GM12878 (cell line): ENCODE measurements around the gene ACTR5. TPM values are rescaled to one million over a fixed set of nuclear protein-coding genes. Genes with fewer than 3 reads are reported as not detected.

Experiments
- ATAC-seq: fragments of 200-7000 bp; cut with Tn5 transposase; 3 replicates; pipeline ENCODE4 v1.9.1; 2020; ENCODE audit warnings: mild to moderate bottlenecking, moderate library complexity
- BruUV-seq: library from RNA; stranded (reverse); fragments of 400-500 nt; replicated peaks from 2 replicates; lab custom pipeline; 2021; lab: Mats Ljungman, UMichigan
- CTCF ChIA-PET: fragments of 300-600 bp; sonication (Branson Sonifier 250); formaldehyde crosslinking; extraction: SDS; loops from one replicate; lab custom pipeline; 2021; ENCODE audit warnings: inconsistent platforms; lab: Yijun Ruan, JAX
- POLR2A ChIA-PET: fragments of 350-600 bp; formaldehyde crosslinking; extraction: SDS; loops from one replicate; lab custom pipeline; 2021; ENCODE audit warnings: inconsistent platforms; lab: Charles Lee
- RAD21 ChIA-PET: fragments of 300-600 bp; sonication (Branson Sonifier 250); formaldehyde crosslinking; loops from one replicate; lab custom pipeline; 2023; ENCODE audit warnings: antibody characterized with exemption; ENCODE audit not compliant: unreplicated experiment; lab: Charles Lee
- SMC1A ChIA-PET: fragments of 300-600 bp; sonication (Branson Sonifier 250); formaldehyde crosslinking; loops from one replicate; lab custom pipeline; 2023; ENCODE audit not compliant: unreplicated experiment, uncharacterized antibody; lab: Charles Lee
- DNase-seq: peaks from one replicate; pipeline ENCODE4 v3.0.0-alpha.2; 2011; ENCODE audit warnings: low read depth, low spot score
- FAIRE-seq: peaks from 3 replicates; lab custom pipeline; 2011; peaks lifted over from hg19 to GRCh38; lab: Jason Lieb, UNC
- H2AFZ ChIP-seq: 2 replicates; pipeline ENCODE4 v1.6.0; 2011; ENCODE audit warnings: low read depth, low read length, control low read depth; ENCODE audit not compliant: control insufficient read depth
- H3K27ac ChIP-seq: 2 replicates; pipeline ENCODE4 v1.5.1; 2011; ENCODE audit warnings: control low read depth; ENCODE audit not compliant: control insufficient read depth, insufficient read depth
- H3K27me3 ChIP-seq, 2 experiments: replicated peaks in 1 of 2; 2 replicates each; pipeline versions ENCODE4 v1.6.0 to v1.6.1; 2011; ENCODE audit warnings: low read length in 1 of 2; ENCODE audit not compliant: control insufficient read depth in 2 of 2, insufficient read depth in 2 of 2
- H3K36me3 ChIP-seq, 2 experiments: 2 replicates each; pipeline ENCODE4 v1.5.1; 2011; ENCODE audit warnings: low read length in 1 of 2; ENCODE audit not compliant: control insufficient read depth in 2 of 2, insufficient read depth in 2 of 2
- H3K4me1 ChIP-seq: 2 replicates; pipeline ENCODE4 v1.6.1; 2011; ENCODE audit warnings: mild to moderate bottlenecking, low read length, moderate library complexity, mixed read lengths; ENCODE audit not compliant: control insufficient read depth, insufficient read depth
- H3K4me2 ChIP-seq: 2 replicates; pipeline ENCODE4 v1.6.0; 2011; ENCODE audit warnings: control low read depth; ENCODE audit not compliant: control insufficient read depth, insufficient read depth
- H3K4me3 ChIP-seq: fragments of 200-600 bp; sonication (generic); 2 replicates; pipeline ENCODE4 v1.5.1; 2016
- H3K79me2 ChIP-seq: 2 replicates; pipeline ENCODE4 v1.6.0; 2011; ENCODE audit warnings: low read length; ENCODE audit not compliant: control insufficient read depth, insufficient read depth
- H3K9ac ChIP-seq: 2 replicates; pipeline ENCODE4 v1.8.0; 2011; ENCODE audit warnings: low read length, control low read depth, mixed read lengths; ENCODE audit not compliant: control insufficient read depth, insufficient read depth
- H3K9me3 ChIP-seq: replicated peaks from 3 replicates; pipeline ENCODE4 v1.5.1; 2011; ENCODE audit warnings: mild to moderate bottlenecking, low read length; ENCODE audit not compliant: control insufficient read depth, insufficient read depth
- H4K20me1 ChIP-seq: 2 replicates; pipeline ENCODE4 v1.6.0; 2011; ENCODE audit not compliant: control insufficient read depth, insufficient read depth
- CEBPB ChIP-seq, 2 experiments: fragments of 150-350 bp in 1 of 2; IDR thresholded peaks; 2 replicates each; pipeline ENCODE4 v1.6.1; 2012 to 2014; ENCODE audit warnings: low read depth in 2 of 2, low read length in 2 of 2, borderline replicate concordance in 1 of 2, inconsistent platforms in 1 of 2
- MXI1 ChIP-seq: fragments of 150-350 bp; IDR thresholded peaks from 2 replicates; pipeline ENCODE4 v1.6.1; 2011; ENCODE audit warnings: low read depth, mild to moderate bottlenecking, inconsistent platforms, low read length, improper control_type of control experiment
- RAD21 ChIP-seq: IDR thresholded peaks from 2 replicates; pipeline ENCODE4 v1.6.1; 2011; ENCODE audit warnings: mild to moderate bottlenecking, low read depth, low read length, moderate library complexity; ENCODE audit not compliant: insufficient read depth
- SMC3 ChIP-seq: IDR thresholded peaks from 2 replicates; pipeline ENCODE4 v1.6.1; 2011; ENCODE audit warnings: low read length, improper control_type of control experiment, borderline replicate concordance
- WGBS: methylation state at CpG from one replicate; pipeline ENCODE4 v1.1.6; 2016; ENCODE audit warnings: low lambda C conversion rate; ENCODE audit not compliant: insufficient replicate concordance, insufficient coverage; ENCODE audit errors: missing lambda C conversion rate; 5-methylcytosine and 5-hydroxymethylcytosine counted together
- in situ Hi-C: fragments of 300-500 bp; cut with MboI; formaldehyde crosslinking; loops from 9 replicates; pipeline ENCODE4 v1.14.3; 2018; ENCODE audit warnings: mixed read lengths
- intact Hi-C: fragments of 100-400 bp; cut with micrococcal nuclease; formaldehyde crosslinking; loops from one replicate; pipeline ENCODE4 v1.14.2; 2022; ENCODE audit not compliant: unreplicated experiment
- polyA plus RNA-seq, 11 experiments: library from polyadenylated mRNA; depleted of rRNA in 4 of 11; unstranded in 6 of 11; stranded (reverse) in 5 of 11; fragments of >200 nt; fragmentation: Nextera tagmentation in 4 of 11; fragmentation: Illumina TruSeq in 1 of 11; extraction: Ambion mirVana in 4 of 11; extraction: Trizol in 1 of 11; gene quantifications; 1 replicate in 1 of 11; 2 replicates in 10 of 11; pipeline versions ENCODE4 v1.2.1 to v1.2.3, GENCODE V29; 2011 to 2016; ENCODE audit warnings: inconsistent platforms in 2 of 11, missing spikeins in 2 of 11, low read depth in 1 of 11
- total RNA-seq, 4 experiments: library from RNA; depleted of rRNA in 3 of 4; stranded (reverse); fragments of >200 nt in 3 of 4; fragmentation: Illumina TruSeq in 1 of 4; extraction: Trizol in 1 of 4; gene quantifications; 2 replicates each; pipeline versions ENCODE4 v1.2.1 to v1.2.3, GENCODE V29; 2013 to 2021
- TF ChIP-seq, protein P1 (sequence below): fragments of 450-650 bp; IDR thresholded peaks from 2 replicates; pipeline ENCODE4 v1.6.1; 2014; ENCODE audit warnings: mild to moderate bottlenecking
- TF ChIP-seq, protein P2 (sequence below), 3 experiments: IDR thresholded peaks in 2 of 3; conservative IDR thresholded peaks in 1 of 3; 2 replicates each; pipeline ENCODE4 v1.5.1; 2011; ENCODE audit warnings: low read depth in 3 of 3, low read length in 3 of 3, mild to moderate bottlenecking in 3 of 3, control low read depth in 2 of 3, moderate library complexity in 2 of 3, inconsistent platforms in 1 of 3, mixed read lengths in 1 of 3; ENCODE audit not compliant: control insufficient read depth in 2 of 3, insufficient read depth in 1 of 3; ENCODE audit errors: extremely low read depth in 1 of 3
- TF ChIP-seq, protein P3 (sequence below): fragments of 150-350 bp; IDR thresholded peaks from 2 replicates; pipeline ENCODE4 v1.6.1; 2016; ENCODE audit warnings: low read depth, low read length

ACTR5 gene
- total and polyA plus RNA-seq, 10 of the 15 experiments (the other 5 are each of a cell fraction or from before 2014, with no cell fraction given), result 0.52 to 14.7 (median 8.8) TPM

DNA sequence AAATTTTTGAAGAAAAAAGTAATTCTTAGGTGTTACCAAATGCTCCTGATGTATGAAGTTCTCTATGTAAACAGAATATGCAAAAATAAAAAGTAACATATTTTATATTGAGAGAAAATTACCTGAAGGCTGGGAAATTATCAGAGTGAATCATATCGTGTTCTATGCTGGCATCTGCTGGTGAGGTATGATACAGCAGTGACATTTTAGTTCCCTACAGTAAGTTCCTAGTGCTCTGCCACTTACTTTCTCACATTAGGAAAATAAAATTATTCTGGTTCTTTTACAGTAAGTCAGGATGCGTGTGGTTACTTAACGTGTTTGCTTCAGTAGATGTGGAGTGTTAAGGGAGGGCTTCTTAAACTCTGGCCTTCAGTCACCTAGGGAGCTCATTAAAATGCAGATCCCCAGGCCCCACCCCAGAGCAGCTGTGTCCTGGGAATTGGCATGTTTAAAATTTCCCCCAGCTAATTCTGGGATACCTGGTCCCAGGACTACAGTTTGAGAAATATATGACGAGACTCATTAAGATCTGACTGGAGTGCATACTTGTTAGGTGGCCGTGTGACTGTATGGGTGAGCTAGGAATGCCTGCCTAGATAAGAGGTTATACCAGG is 3.2 kb downstream of the ACTR5 start:
- Histone ChIP-seq H3K36me3 (peaks cover 6 to 18% of the 10 kb centered on the region in 2 experiments; a peak in 3 of 4 replicates), H3K4me2 (no peak overlapping the region), H3K27ac (no peak overlapping the region), H2AFZ (no peak overlapping the region), H3K4me3 (no peak overlapping the region), H3K79me2 (peaks cover 4% of the 10 kb centered on the region; the same call in 1 of the 2 replicates), H3K27me3 (no peaks in the 10 kb centered on the region), H4K20me1 (0 out of 2 replicates have a peak, but pooled peaks cover 3% of the 10 kb centered on the region), H3K4me1 (peaks cover 8% of the 10 kb centered on the region; the same call in 1 of the 2 replicates), H3K9ac (no peak overlapping the region), H3K9me3 (no peaks in the 10 kb centered on the region)
- ATAC-seq (no peak), FAIRE-seq (peak; percentile 56), DNase-seq (no peak)
- ChIA-PET SMC1A (interaction anchor here (0.7 to 6.4 kb wide), 30 partner anchors 9 to 183 kb away, joined by 3 to 67 read pairs (median 5); partner anchors contain the start of gene PPP1R16B), POLR2A (interaction anchor here (2.2 kb wide), 1 partner anchor 13 kb away, joined by 5 read pairs; no protein-coding TSS in a partner anchor), RAD21 (interaction anchor here (0.6 to 7.7 kb wide), 19 partner anchors 10 to 298 kb away, joined by 3 to 84 read pairs (median 4); partner anchors contain the start of gene PPP1R16B), CTCF (interaction anchor here (0.5 to 11.2 kb wide), 49 partner anchors 11 to 343 kb away, joined by 3 to 138 read pairs (median 5); partner anchors contain the start of genes PPP1R16B, RALGAPB and SNHG17)
- BruUV-seq, result no TSS peak
- in situ Hi-C loops (no loop called here), intact Hi-C loops (loop anchor here (1.0 to 10.0 kb wide), 3 partner anchors 105 to 293 kb away; no protein-coding TSS in a partner anchor)
- WGBS, result 29% methylated on average over 5 of the region's 5 CpGs
- TF ChIP-seq MXI1 (no peak), SMC3 (peak; percentile 55; the same call in 1 of the 2 replicates), CEBPB (IDR thresholded peaks at IDR 0.05; ENCODE audit: borderline replicate concordance in 1 of 2, low read depth in 2 of 2, low read length in 2 of 2) (no peak), RAD21 (peak; percentile 76)
- TF ChIP-seq, protein P1, sequence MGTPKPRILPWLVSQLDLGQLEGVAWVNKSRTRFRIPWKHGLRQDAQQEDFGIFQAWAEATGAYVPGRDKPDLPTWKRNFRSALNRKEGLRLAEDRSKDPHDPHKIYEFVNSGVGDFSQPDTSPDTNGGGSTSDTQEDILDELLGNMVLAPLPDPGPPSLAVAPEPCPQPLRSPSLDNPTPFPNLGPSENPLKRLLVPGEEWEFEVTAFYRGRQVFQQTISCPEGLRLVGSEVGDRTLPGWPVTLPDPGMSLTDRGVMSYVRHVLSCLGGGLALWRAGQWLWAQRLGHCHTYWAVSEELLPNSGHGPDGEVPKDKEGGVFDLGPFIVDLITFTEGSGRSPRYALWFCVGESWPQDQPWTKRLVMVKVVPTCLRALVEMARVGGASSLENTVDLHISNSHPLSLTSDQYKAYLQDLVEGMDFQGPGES, result no peak
- TF ChIP-seq, protein P2, sequence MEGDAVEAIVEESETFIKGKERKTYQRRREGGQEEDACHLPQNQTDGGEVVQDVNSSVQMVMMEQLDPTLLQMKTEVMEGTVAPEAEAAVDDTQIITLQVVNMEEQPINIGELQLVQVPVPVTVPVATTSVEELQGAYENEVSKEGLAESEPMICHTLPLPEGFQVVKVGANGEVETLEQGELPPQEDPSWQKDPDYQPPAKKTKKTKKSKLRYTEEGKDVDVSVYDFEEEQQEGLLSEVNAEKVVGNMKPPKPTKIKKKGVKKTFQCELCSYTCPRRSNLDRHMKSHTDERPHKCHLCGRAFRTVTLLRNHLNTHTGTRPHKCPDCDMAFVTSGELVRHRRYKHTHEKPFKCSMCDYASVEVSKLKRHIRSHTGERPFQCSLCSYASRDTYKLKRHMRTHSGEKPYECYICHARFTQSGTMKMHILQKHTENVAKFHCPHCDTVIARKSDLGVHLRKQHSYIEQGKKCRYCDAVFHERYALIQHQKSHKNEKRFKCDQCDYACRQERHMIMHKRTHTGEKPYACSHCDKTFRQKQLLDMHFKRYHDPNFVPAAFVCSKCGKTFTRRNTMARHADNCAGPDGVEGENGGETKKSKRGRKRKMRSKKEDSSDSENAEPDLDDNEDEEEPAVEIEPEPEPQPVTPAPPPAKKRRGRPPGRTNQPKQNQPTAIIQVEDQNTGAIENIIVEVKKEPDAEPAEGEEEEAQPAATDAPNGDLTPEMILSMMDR (IDR thresholded peaks at IDR 0.05 in 2 of 3, conservative IDR thresholded peaks at IDR 0.05 in 1 of 3; ENCODE audit: control insufficient read depth in 2 of 3, extremely low read depth in 1 of 3, insufficient read depth in 1 of 3, low read depth in 3 of 3, low read length in 3 of 3), result peak; percentile 71 to 81 (median 73)
- TF ChIP-seq, protein P3, sequence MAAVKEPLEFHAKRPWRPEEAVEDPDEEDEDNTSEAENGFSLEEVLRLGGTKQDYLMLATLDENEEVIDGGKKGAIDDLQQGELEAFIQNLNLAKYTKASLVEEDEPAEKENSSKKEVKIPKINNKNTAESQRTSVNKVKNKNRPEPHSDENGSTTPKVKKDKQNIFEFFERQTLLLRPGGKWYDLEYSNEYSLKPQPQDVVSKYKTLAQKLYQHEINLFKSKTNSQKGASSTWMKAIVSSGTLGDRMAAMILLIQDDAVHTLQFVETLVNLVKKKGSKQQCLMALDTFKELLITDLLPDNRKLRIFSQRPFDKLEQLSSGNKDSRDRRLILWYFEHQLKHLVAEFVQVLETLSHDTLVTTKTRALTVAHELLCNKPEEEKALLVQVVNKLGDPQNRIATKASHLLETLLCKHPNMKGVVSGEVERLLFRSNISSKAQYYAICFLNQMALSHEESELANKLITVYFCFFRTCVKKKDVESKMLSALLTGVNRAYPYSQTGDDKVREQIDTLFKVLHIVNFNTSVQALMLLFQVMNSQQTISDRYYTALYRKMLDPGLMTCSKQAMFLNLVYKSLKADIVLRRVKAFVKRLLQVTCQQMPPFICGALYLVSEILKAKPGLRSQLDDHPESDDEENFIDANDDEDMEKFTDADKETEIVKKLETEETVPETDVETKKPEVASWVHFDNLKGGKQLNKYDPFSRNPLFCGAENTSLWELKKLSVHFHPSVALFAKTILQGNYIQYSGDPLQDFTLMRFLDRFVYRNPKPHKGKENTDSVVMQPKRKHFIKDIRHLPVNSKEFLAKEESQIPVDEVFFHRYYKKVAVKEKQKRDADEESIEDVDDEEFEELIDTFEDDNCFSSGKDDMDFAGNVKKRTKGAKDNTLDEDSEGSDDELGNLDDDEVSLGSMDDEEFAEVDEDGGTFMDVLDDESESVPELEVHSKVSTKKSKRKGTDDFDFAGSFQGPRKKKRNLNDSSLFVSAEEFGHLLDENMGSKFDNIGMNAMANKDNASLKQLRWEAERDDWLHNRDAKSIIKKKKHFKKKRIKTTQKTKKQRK, result no peak
